Mesodermal cell (in vitro differentiated cells): ENCODE measurements around the gene LRCOL1.

Experiments used
- H3K27ac ChIP-seq: 2 replicates; pipeline ENCODE4 v1.7.0; 2013; ENCODE audit warnings: mild to moderate bottlenecking, low read depth, low read length, moderate library complexity; ENCODE audit not compliant: severe bottlenecking
- H3K36me3 ChIP-seq: 2 replicates; pipeline ENCODE4 v1.7.1; 2013; ENCODE audit warnings: mild to moderate bottlenecking, low read length, moderate library complexity; ENCODE audit not compliant: control insufficient read depth, insufficient read depth
- H3K4me1 ChIP-seq: one replicate; pipeline ENCODE4 v1.7.1; 2013; ENCODE audit warnings: mild to moderate bottlenecking, low read length; ENCODE audit not compliant: insufficient read depth, control insufficient read depth, poor library complexity, severe bottlenecking
- H3K4me3 ChIP-seq: 2 replicates; pipeline ENCODE4 v1.7.0; 2013; ENCODE audit warnings: low read length, control low read depth, mild to moderate bottlenecking; ENCODE audit not compliant: insufficient read depth, poor library complexity, severe bottlenecking; ENCODE audit errors: extremely low read depth
- H3K9me3 ChIP-seq: 2 replicates; pipeline ENCODE4 v1.7.1; 2013; ENCODE audit warnings: mild to moderate bottlenecking, low read length, moderate library complexity; ENCODE audit not compliant: control insufficient read depth
- WGBS, 2 experiments: methylation state at CpG; one replicate each; pipeline ENCODE4 v1.1.5; 2013; ENCODE audit warnings: missing lambda C conversion rate in 2 of 2; ENCODE audit not compliant: insufficient coverage in 2 of 2; 5-methylcytosine and 5-hydroxymethylcytosine counted together

The LRCOL1 gene

GRCh38 chr12:132647858-132648257 lies 37.5 kb upstream of the LRCOL1 start:
- WGBS, 2 experiments: 94 to 100% methylated on average over 9 to 10 of the region's 10 CpGs
- no peaks in the 10 kb centered on the region for H3K4me1 ChIP-seq
- H3K36me3 ChIP-seq: peaks cover 88% of the 10 kb centered on the region
- no peak overlapping the region for H3K27ac ChIP-seq
- H3K4me3 ChIP-seq: no peak overlapping the region
- H3K9me3 ChIP-seq: no peaks in the 10 kb centered on the region

- Histone ChIP-seq H3K4me3 (no peak overlapping the region), H3K36me3 (peaks cover 88% of the 10 kb centered on the region), H3K4me1 (no peaks in the 10 kb centered on the region), H3K27ac (no peak overlapping the region), H3K9me3 (no peaks in the 10 kb centered on the region)
- 98 to 100% methylated on average over 1 to 6 of the region's 7 CpGs for WGBS, 2 experiments
Measured at GRCh38 chr12:132646850-132647249, 36.5 kb upstream of the LRCOL1 start.

GRCh38 chr12:132642846-132643835 lies 32.8 kb upstream of the LRCOL1 start:
- Histone ChIP-seq H3K9me3 (no peaks in the 10 kb centered on the region), H3K4me1 (no peaks in the 10 kb centered on the region), H3K27ac (no peak overlapping the region), H3K4me3 (no peak overlapping the region), H3K36me3 (peaks cover 79% of the 10 kb centered on the region)
- WGBS, 2 experiments: 95 to 97% methylated on average over 22 to 30 of the region's 30 CpGs

GRCh38 chr12:132641811-132642650 lies 31.6 kb upstream of the LRCOL1 start:
- Histone ChIP-seq H3K27ac (no peak overlapping the region), H3K4me3 (no peak overlapping the region), H3K9me3 (no peaks in the 10 kb centered on the region), H3K36me3 (peaks cover 78% of the 10 kb centered on the region), H3K4me1 (no peaks in the 10 kb centered on the region)
- 95% methylated on average over 27 to 28 of the region's 28 CpGs for WGBS, 2 experiments

GRCh38 chr12:132640936-132641335 lies 30.6 kb upstream of the LRCOL1 start:
- WGBS, 2 experiments: 81 to 91% methylated on average over 10 of the region's 10 CpGs
- Histone ChIP-seq H3K36me3 (peaks cover 79% of the 10 kb centered on the region), H3K9me3 (no peaks in the 10 kb centered on the region), H3K4me1 (no peaks in the 10 kb centered on the region), H3K4me3 (no peak overlapping the region), H3K27ac (no peak overlapping the region)

GRCh38 chr12:132639956-132640520 lies 29.7 kb upstream of the LRCOL1 start:
- H3K9me3 ChIP-seq: no peaks in the 10 kb centered on the region
- H3K36me3 ChIP-seq: peaks cover 79% of the 10 kb centered on the region
- no peak overlapping the region for H3K4me3 ChIP-seq
- H3K4me1 ChIP-seq: no peaks in the 10 kb centered on the region
- 86 to 99% methylated on average over 9 to 11 of the region's 12 CpGs for WGBS, 2 experiments
- no peak overlapping the region for H3K27ac ChIP-seq

GRCh38 chr12:132638541-132639408 lies 28.4 kb upstream of the LRCOL1 start:
- H3K27ac ChIP-seq: no peak overlapping the region
- no peaks in the 10 kb centered on the region for H3K4me1 ChIP-seq
- H3K36me3 ChIP-seq: peaks cover 83% of the 10 kb centered on the region
- no peak overlapping the region for H3K4me3 ChIP-seq
- WGBS, 2 experiments: 90% methylated on average over 20 to 22 of the region's 25 CpGs
- no peaks in the 10 kb centered on the region for H3K9me3 ChIP-seq

- peaks cover 82% of the 10 kb centered on the region for H3K36me3 ChIP-seq
Measured at GRCh38 chr12:132637811-132638210, 27.4 kb upstream of the LRCOL1 start.

GRCh38 chr12:132635076-132635955 lies 24.9 kb upstream of the LRCOL1 start:
- whole genome bisulfite sequencing, 2 experiments: 91 to 93% methylated on average over 26 to 28 of the region's 29 CpGs
- Histone ChIP-seq H3K27ac (no peak overlapping the region), H3K4me1 (no peaks in the 10 kb centered on the region), H3K9me3 (no peaks in the 10 kb centered on the region), H3K36me3 (peaks cover 82% of the 10 kb centered on the region), H3K4me3 (no peak overlapping the region)

More at GRCh38 chr12:132637811-132638210, 27.4 kb upstream of the LRCOL1 start:
- Histone ChIP-seq H3K9me3 (no peaks in the 10 kb centered on the region), H3K27ac (no peak overlapping the region), H3K4me3 (no peak overlapping the region), H3K4me1 (no peaks in the 10 kb centered on the region)
- WGBS, 2 experiments: 94% methylated on average over 18 of the region's 18 CpGs
